ENCODE measurements around the gene CFAP43.

- TF ChIP-seq CTCF (IDR thresholded peaks at IDR 0.05) (no peak), EZH2 (IDR thresholded peaks at IDR 0.05; ENCODE audit: borderline replicate concordance, insufficient read depth, low read depth, low read length, poor library complexity, severe bottlenecking) (no peak)
Measured at GRCh38 chr10:104255311-104255981, 23.3 kb upstream of the CFAP43 start.
